HG03342 (cell line): ENCODE data around the gene USP31.

ENCODE experiments used
- ATAC-seq: cut with Tn5 transposase; IDR thresholded peaks from one replicate; pipeline ENCODE4 v1.9.1; 2021; ENCODE audit warnings: mild to moderate bottlenecking, moderate library complexity; ENCODE audit not compliant: unreplicated experiment

USP31 gene, protein sequence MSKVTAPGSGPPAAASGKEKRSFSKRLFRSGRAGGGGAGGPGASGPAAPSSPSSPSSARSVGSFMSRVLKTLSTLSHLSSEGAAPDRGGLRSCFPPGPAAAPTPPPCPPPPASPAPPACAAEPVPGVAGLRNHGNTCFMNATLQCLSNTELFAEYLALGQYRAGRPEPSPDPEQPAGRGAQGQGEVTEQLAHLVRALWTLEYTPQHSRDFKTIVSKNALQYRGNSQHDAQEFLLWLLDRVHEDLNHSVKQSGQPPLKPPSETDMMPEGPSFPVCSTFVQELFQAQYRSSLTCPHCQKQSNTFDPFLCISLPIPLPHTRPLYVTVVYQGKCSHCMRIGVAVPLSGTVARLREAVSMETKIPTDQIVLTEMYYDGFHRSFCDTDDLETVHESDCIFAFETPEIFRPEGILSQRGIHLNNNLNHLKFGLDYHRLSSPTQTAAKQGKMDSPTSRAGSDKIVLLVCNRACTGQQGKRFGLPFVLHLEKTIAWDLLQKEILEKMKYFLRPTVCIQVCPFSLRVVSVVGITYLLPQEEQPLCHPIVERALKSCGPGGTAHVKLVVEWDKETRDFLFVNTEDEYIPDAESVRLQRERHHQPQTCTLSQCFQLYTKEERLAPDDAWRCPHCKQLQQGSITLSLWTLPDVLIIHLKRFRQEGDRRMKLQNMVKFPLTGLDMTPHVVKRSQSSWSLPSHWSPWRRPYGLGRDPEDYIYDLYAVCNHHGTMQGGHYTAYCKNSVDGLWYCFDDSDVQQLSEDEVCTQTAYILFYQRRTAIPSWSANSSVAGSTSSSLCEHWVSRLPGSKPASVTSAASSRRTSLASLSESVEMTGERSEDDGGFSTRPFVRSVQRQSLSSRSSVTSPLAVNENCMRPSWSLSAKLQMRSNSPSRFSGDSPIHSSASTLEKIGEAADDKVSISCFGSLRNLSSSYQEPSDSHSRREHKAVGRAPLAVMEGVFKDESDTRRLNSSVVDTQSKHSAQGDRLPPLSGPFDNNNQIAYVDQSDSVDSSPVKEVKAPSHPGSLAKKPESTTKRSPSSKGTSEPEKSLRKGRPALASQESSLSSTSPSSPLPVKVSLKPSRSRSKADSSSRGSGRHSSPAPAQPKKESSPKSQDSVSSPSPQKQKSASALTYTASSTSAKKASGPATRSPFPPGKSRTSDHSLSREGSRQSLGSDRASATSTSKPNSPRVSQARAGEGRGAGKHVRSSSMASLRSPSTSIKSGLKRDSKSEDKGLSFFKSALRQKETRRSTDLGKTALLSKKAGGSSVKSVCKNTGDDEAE (N-terminal part only)

DNA sequence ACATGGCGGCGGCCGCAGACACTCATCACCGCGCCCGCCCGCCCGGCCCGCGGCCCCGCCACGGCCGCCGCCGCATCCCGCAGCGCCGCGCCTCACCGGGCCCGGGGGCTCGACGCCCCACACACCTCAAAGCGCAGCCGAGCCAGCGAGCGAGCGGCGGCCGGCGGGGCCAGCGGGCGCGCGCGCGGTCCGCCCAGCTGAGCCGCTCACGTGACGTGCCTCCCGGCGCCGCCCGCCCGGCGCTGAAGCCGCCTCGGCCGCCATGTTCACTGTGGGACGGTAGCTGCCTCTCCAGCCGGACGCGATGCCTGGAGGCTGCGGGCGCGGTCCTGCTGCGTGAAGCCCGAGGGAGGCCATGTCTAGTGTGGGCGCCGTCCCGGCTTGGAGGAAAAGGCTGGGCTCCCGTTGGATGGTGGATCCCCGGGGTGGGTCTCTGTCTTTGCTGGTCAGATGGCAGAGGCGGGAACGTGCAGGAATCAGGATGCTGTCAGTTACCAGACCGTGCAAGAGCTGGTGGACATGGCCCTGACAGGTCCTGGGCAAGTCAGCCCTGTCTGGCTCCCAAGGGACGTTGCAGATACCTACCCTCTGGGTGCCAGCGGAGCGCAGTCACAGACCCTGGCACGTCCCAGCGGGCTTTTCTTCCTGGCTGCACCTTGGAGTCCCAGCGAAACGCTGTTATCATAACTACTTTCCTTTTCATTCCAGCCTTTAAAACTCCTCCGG lies at the start of gene USP31:
Gene USP31, minus strand, starts transcription at position 186 of the 726 bp plus-strand sequence. Its CDS starts 182 bp downstream, at position 4.
- ATAC-seq: peak; percentile 92

DNA sequence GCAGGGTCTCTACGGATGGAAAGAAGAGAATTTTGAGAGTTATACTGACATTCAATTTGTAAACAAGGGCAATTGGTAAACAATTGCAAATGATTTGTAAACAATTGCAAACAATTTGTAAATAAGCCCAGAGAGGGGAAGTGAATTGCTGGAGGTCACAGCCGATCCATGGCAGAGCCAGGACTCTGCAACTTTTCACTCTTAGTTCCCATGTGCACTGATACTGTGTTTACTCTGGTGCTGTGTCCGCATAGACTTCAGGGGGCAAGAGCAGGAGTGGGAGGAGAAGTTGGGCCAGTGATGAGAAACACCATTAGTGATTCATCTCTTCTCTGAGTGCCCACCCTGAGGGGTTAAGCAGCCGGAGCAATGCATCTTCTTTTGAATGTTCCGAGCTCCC lies 47.3 kb upstream of the USP31 start:
- ATAC-seq: no peak

DNA sequence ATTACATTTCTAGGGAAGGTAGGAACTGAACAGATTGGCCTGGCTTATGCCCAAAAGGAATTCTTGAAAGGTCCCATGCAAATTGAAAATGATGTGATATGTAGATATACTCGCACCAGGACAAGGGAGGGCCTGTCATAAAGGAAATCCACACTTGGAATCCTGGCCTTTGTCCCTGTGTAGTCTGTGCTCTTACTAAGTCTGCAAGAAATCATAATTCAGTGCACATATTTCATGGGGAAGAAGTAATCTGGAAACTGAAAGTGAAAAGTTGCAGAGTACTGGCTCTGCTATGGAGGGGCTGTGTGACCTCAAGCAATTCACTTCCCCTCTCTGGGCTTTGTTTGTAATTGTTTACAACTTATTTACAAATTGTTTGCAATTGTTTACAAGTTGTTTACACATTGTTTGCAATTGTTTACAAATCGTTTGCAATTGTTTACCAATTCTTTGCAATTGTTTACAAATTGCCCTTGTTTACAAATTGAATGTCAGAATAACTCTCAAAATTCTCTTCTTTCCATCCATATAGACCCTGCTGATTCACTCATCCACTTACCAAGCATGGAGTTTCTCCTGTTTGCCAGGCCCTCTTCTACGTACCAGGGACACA lies 46.2 kb upstream of the USP31 start:
- no peak for ATAC-seq

DNA sequence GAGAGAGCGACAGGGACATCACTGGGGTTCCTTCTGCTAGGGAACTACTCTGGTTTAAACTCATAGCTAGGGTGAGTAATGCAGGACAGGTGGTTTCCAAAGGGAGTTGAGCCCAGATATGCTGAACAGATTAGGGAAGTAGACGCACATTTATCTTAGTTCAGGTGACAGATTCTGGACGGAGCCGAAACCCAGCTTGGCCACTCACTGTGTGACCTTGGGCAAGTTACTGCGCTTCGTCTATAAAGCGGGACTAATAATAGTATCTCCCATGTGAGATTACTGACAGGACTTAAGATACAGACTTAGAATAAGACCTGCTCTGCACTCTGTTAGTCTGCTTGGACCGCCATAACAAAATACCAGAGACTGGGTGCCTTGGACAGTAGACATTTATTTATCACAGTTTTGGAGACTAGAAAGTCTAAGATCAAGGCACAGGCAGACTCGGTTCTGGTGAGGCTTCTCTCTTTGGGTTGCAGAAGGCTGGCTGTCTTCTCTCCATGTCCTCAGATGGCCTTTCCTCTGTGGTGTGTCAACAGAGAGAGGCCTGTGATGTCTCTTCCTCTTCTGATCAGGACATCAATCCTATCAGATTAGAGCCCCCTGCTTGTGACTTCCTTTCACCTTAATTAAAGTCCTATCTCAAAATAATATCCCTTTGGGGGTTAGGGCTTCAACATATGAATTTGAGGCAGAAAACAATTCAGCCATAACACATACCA lies 45.4 kb upstream of the USP31 start:
- ATAC-seq: no peak

DNA sequence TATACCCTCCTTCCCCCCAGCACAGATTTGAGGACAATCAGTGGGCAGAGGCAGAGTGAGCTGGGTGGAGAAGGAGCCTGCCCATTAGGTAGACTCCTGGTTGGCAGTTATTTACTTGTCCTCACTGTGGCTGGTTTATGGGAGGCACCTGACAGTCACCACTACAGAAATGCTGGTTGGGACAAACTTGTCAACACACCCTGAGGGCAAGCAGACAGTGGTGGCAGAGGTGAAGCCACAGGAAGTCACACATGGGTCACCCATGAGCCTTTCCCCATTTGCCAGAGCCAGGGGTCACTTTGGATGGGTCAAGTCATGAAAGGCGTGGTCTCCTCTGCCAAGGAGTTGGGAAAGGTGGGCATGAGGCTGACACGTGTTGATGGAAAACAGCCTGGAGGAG lies 39.7 kb upstream of the USP31 start:
- ATAC-seq: no peak

DNA sequence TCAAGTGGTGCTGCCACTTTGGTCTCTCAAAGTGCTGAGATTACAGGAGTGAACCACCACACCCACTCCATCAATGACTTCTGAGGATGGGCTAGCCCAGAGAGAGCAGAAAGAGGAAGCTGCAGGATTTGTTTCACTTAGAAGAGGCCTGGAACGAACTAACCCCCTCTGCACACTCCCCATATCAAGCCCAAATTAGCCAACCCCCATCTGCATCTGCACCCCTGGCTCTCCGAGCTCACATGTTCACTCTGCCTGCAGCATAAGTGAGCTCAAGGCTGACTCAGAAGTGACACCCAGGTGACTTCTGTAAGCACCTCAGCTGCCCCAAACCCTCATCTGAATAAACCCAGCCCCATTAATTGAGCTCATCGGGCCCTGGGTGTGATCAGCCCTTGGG lies 38.1 kb upstream of the USP31 start:
- no peak for ATAC-seq

DNA sequence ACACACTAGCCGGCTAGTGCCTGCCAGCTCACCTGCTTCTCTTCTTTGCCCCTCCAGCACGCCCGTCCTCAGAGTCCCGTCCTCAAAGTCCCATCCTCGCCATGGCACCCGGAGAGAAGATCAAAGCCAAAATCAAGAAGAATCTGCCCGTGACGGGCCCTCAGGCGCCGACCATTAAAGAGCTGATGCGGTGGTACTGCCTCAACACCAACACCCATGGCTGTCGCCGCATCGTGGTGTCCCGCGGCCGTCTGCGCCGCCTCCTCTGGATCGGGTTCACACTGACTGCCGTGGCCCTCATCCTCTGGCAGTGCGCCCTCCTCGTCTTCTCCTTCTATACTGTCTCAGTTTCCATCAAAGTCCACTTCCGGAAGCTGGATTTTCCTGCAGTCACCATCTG lies 36.9 kb upstream of the USP31 start:
- no peak for ATAC-seq

DNA sequence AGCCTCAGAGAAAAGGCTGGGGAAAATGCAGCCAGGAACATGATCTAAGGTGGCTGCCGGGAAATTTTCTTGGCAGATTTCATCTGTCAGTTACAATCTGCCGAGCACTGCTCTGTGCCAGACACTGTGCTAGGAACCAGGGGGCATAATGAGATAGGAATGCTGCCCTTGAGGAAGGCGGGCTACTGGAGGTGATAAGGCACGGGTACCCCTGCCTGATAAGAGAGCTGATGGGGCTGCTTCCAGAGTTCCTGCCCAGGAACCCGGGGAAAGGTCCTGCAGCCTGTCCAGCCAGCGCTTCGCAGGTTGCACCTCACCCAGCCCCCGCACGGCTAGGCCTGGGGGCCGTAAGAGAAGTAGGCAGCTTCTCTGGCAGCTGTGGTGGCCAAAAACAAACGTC lies 36.4 kb upstream of the USP31 start:
- no peak for ATAC-seq

DNA sequence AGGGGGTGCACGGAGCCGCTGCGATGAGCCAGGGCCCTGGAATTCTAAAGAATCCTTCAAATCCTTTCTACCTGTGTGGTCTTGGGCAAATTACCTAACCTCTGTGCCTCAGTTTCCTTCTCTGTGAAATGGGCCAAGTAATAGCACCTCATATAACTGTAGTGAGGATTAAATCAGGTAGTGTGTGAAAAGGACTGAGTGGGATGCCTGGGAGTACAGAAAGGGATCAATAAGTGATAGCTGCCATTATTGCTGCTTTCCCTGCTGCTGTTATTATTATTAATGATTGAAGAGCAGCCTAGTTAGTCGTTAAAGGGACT lies 34.3 kb upstream of the USP31 start:
- no peak for ATAC-seq

DNA sequence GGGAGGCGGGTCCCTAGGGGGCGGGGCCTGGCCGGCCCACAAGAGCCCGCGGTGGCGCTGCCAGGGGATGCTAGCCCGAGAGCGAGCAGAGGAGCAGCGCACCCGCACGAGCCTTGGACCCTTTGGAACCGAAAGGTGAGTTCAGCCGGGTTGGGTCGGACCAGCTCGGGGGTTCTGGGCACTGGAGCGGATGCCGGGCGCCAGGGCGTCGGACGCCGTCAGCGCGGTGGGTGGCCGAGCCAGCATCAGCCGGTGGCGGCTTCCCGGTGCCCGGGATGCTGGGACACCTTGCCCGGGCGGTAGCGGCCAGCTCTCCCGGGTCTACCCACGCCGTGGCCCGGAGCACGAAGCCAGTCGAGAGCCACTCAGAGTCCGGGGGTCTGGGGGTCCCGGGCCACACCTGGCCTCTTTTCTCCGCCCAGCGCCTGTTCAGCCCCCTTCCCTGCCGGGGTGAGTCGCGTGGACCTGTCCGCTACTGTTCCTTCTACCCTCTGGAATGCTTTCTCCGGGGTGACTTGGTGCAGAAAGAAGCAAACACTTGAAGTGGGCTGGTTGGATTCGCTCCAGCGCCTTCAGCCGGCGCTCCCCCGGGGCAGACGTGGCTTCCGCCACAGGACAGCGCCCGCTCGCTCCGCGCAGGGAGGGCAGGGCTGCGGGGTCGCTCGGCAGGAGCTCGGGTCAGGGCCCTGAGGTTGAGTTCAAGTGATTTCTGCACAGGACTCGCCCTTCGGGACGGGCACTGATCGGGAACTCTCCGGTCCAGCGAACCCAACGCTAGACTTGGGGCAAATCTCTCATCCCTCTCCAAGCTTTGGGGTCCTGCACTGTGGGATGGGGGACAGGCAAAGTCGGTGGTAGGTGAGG lies 33.7 kb upstream of the USP31 start, which contains the start of gene SCNN1G:
Gene SCNN1G, plus strand, starts transcription at position 67 of the 864 bp plus-strand sequence. CDS start 3,527 bp downstream, outside the sequence.
- no peak for ATAC-seq

DNA sequence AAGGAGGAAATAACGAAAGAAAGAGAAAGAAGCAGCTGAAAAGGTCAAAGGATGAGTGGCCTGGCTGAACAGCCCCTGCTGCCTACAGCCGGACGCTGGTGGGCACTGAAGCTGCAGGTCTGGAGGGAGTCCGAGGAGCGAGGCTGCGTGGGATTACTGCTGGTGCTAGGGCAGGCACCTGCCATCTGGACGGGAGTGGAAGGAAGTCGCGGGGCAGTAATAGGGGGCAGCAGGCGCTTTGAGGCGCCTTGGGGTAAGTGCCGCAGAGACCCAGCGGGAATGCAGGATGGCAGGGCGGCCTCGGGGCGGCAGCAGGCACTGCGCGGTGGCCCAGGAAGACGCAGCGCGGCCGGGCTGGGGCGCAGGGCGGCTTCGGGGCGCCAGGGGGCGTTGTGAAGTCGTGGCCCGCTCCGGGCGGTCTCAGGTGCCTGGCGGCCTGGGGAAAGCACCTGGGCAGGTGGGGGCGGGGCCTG lies 33.0 kb upstream of the USP31 start:
- peak; percentile 93 for ATAC-seq

DNA sequence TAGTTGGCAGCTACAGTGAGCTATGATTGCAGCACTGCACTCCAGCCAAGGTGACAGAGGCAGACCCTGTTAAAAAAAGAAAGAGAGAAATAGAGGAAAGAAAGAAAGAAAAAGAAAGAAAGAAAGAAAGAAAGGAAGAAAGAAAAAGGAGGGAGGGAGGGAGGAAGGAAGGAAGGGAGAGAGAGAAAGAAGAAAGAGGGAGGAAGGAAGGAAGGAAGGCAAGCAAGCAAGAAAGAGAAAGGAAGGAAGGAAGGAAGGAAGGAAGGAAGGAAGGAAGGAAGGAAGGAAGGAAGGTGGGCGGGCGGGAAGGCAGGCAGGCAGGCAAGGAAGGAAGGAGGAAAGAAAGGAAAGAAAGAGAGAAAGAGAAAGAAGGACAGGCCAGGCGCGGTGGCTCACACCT lies 32.3 kb upstream of the USP31 start:
- ATAC-seq: no peak

DNA sequence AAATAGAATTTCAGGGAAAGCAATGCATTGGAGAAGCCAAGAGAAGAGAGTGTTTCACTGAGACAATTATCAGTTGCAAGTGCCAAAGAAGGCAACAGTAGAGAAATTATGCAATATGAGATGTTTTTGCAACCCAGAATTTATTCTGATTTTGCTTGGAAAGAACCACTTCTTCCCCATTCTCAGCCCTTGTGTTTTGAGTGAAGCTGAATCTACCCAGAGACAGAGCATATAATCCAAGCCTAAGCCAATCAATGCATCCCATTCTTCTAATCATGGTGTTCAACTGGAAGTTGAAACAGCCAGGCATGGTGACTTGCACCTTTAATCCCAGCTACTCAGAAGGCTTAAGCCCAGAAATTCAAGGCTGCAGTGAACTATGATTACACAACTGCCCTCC lies 26.4 kb upstream of the USP31 start:
- ATAC-seq: no peak

DNA sequence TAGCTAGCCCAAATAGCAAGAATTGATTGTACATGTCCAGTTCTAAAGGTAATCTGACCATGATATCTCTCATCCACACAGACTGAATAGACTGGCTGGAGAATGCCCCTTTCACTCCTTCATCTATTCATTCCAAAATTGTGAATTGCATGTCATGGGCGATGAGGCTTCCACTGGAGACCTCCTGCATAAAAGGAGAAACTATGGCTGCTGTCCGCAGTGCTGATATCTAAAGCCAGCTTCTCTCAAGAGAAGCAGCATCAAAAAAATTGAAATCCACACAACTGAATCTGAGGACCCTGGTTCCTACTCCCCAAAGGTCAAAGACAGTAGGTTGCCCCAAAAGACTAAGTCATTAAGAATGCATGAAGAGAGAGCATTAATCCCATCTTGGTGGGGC lies 25.4 kb upstream of the USP31 start:
- no peak for ATAC-seq

DNA sequence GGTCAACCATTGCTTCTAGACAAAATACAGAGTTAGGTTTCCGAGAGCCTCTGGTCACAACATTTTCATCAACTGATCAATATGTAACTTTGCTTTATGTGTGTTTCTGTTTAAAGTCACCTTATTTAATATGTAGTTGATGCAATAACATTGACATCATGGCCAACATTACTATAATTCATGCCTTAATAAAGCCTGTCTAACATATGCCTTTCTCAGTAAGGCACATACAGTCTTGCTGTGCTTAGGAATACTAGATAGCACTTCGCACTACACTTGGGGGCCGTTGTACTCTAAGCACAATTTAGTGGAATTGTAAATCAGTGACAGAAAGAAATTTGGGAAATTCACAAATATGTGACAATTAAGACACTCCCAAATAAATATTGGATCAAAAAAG lies 23.7 kb upstream of the USP31 start:
- no peak for ATAC-seq

DNA sequence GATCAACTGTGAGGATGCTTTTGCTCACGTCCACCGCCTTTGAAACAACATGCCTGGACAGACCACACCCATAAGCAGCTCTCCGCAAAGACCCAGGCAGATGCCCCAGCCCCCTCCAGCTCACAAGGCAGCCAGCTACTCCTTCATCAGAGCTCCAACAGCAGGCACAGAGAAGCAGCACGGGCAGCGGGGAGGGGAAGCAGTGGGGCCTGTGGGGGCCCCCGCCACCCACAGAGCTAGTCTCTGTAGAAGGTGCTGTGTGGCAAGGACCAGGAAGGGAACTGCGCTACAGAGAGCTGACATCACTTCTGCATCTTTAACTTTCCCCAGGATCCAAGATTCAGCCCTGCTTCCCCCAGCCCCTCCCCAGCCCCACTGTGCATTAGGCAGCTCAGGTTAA lies 23.3 kb upstream of the USP31 start:
- ATAC-seq: no peak

DNA sequence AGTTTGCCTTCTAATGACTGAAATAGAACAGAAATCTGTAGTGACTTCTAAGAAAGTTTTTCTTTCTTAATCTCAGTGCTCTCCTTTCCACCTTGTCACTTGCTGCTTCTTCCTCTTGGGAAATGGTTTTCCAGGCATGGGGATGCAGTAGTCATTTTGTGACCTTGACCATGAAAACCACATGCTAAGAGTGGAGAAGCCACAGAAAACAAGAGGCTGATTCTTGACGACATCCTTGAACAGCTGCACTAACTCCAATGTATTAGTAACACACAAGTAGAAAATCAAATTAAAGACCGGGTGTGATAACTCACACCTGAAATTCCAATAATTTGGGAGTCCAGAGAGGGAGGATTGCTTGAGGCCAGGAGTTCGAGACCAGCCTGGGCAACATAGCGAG lies 15.5 kb upstream of the USP31 start:
- no peak for ATAC-seq

DNA sequence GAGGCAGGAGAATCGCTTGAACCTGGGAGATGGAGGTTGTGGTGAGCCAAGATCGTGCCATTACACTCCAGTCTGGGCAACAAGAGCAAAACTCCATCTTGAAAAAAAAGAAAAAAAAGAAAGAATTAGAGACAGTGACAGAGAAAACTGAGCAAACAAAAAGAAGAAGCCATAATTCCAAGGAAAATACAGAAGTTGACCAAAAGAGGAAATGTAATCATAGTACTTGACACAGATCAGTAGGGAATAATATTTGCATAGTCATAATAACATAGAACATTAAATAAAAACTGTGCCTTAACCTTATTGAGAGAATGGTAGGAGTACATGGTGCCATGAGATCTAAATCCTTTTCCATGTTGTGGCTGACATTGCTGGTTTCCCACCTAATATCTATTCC lies 14.7 kb upstream of the USP31 start:
- ATAC-seq: no peak
